K562 treated with DMSO at 1 percent for 24 hours (cell line): ENCODE measurements around the gene PRMT7. TPM values are rescaled to one million over a fixed set of nuclear protein-coding genes. Genes with fewer than 3 reads are reported as not detected.

ENCODE experiments used
- total RNA-seq: library from RNA; unstranded; fragments of 300-600 nt; gene quantifications from 2 replicates; pipeline ENCODE4 v1.2.3, GENCODE V29; 2022; ENCODE audit warnings: low read depth; ENCODE audit not compliant: insufficient read depth

PRMT7 gene, protein sequence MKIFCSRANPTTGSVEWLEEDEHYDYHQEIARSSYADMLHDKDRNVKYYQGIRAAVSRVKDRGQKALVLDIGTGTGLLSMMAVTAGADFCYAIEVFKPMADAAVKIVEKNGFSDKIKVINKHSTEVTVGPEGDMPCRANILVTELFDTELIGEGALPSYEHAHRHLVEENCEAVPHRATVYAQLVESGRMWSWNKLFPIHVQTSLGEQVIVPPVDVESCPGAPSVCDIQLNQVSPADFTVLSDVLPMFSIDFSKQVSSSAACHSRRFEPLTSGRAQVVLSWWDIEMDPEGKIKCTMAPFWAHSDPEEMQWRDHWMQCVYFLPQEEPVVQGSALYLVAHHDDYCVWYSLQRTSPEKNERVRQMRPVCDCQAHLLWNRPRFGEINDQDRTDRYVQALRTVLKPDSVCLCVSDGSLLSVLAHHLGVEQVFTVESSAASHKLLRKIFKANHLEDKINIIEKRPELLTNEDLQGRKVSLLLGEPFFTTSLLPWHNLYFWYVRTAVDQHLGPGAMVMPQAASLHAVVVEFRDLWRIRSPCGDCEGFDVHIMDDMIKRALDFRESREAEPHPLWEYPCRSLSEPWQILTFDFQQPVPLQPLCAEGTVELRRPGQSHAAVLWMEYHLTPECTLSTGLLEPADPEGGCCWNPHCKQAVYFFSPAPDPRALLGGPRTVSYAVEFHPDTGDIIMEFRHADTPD
- 61.4 and 69.0 TPM in 2 replicates for total RNA-seq

DNA sequence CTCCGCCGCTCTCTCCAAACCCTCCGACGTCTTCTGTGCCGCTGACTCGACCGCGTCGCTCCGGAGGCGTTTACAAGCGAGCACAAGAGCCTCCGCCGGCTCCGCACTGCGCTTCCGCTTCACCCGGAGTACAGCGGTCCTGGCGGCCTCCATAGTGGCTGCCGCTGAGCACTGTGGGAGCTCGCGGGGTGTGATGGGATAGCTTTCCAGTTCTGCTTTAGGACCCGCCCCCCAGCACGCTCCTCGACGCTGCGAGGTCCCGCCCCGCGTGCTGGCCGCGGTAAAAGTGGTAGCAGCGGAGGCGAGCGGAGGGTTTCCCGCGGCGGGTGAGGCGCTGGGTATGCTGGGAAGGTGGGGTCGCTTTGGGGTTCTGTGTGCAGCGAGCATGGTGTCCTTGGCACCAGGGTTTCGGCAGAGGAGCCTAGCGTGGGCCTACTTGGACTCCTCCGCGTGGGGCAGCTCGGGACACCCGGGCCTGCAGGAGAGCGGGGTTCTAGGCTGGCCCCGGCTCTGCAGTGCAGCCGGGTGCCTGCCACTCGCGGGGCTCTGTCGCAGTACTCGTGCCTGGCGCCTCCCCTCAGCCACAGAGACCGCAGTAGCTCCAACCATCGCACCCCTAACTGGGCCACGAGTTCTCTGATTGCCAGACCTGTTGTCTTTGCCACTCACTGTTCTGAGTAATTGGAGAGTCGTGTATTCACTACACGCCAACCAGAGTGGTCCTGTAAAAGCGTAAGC, at the start of gene PRMT7, which contains the start of gene SLC7A6OS:
PRMT7 (plus strand) TSS at position 246 of the 738 bp plus-strand sequence. CDS start 4,961 bp downstream, outside the sequence.
SLC7A6OS (minus strand) TSS at position 173 of the 738 bp plus-strand sequence; CDS start at position 153, 20 bp downstream.

DNA sequence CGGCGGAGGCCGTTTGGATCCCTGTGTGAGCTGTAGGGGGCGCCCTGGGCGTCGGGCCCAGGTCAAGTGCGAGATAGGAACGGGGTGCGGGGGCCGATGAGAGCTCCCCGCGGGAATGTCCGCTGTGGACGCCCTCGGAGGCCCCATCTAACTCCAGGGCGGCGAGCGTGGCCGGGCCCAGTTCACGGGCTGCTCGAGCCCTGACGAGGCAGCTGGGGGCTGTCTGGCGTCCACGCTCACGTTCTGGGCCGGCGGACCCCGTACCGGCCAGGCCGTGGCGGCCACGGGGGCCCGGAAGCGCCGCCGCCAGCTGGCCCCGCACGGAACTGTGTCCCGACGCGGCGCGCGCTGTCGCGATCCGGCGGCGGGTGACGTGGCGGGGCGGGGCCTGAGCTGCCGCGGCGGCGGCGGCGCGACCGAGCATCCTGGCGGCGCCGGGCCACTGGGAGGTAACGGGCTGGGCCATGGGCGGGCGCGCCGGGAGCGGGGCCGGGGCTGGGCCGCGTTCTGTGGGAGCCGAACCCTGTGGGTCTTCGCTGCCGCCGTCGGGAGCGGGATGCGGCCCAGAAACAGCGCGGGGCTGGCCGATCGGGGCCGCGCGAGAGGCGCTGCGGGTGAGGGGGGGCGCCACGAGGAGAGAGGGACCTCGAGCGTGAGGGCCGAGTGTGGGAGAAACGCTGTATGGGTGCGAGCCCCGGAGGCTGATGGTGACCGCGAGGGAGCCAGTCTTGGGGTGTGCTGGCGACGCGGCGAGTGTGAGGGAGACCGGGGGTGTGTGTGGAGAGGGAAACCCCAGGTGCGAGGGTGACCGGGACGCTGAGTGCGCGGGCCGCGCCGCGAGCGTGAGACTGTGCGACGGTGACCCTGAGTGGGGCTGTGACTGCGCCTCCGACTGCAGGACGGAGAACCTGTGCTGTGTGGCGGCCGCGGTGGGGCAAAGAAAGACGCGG, 46.4 kb upstream of the PRMT7 start, which contains the start of gene SLC7A6:
SLC7A6 (plus strand) TSS at position 399 of the 950 bp plus-strand sequence. CDS start 10,201 bp downstream, outside the sequence.

Other genes with a start within 250 kb of the PRMT7 start
- gene NFATC3, start 225.6 kb upstream of the PRMT7 start, total RNA-seq: 31.2 and 35.3 TPM in 2 replicates
- not detected in 2 replicates for gene ESRP2, start 74.9 kb upstream of the PRMT7 start, total RNA-seq
- 40.9 and 43.5 TPM in 2 replicates for gene PLA2G15, start 65.6 kb upstream of the PRMT7 start, total RNA-seq
- gene SLC7A6, start 46.5 kb upstream of the PRMT7 start, total RNA-seq: 17.8 and 18.3 TPM in 2 replicates
- 12.8 and 14.3 TPM in 2 replicates for gene SLC7A6OS, start 73 bp upstream of the PRMT7 start, total RNA-seq
- 4.7 and 5.2 TPM in 2 replicates for gene SMPD3, start 137.5 kb downstream of the PRMT7 start, total RNA-seq
- gene ZFP90, start 228.3 kb downstream of the PRMT7 start, total RNA-seq: 8.6 and 9.6 TPM in 2 replicates